Activated T-cell treated with anti-CD3 and anti-CD28 coated beads, Interleukin-2, amount 50 U/mL, for 24 hours (primary cell): Measurements from ENCODE around the gene SRRD.

ENCODE experiments used
- DNase-seq: peaks from one replicate; pipeline ENCODE4 v3.0.0-alpha.2; 2020
- H3K27ac Mint-ChIP-seq: 2 replicates; pipeline ENCODE4 v1.8.0; 2020; ENCODE audit warnings: mild to moderate bottlenecking, mixed read lengths
- H3K27me3 Mint-ChIP-seq: 2 replicates; pipeline ENCODE4 v1.8.0; 2020; ENCODE audit warnings: mixed read lengths
- H3K36me3 Mint-ChIP-seq: 2 replicates; pipeline ENCODE4 v1.8.0; 2020; ENCODE audit warnings: low read depth, mixed read lengths
- H3K4me1 Mint-ChIP-seq: 2 replicates; pipeline ENCODE4 v1.8.0; 2020; ENCODE audit warnings: low read depth, mixed read lengths
- H3K4me3 Mint-ChIP-seq: 2 replicates; pipeline ENCODE4 v1.8.0; 2020; ENCODE audit warnings: mild to moderate bottlenecking, moderate library complexity, mixed read lengths
- H3K9me3 Mint-ChIP-seq: 2 replicates; pipeline ENCODE4 v1.8.0; 2020; ENCODE audit warnings: mixed read lengths

SRRD gene

GRCh38 chr22:26447584-26448329 lies 35.9 kb upstream of the SRRD start:
- no peak for DNase-seq
- Mint-ChIP-seq H3K36me3 (peaks cover 52% of the 10 kb centered on the region), H3K9me3 (no peaks in the 10 kb centered on the region), H3K4me1 (no peaks in the 10 kb centered on the region), H3K27me3 (no peaks in the 10 kb centered on the region), H3K27ac (peak overlapping the region; percentile 3), H3K4me3 (no peak overlapping the region)

- Mint-ChIP-seq H3K9me3 (no peaks in the 10 kb centered on the region), H3K4me1 (no peaks in the 10 kb centered on the region), H3K27ac (no peak overlapping the region), H3K27me3 (no peaks in the 10 kb centered on the region), H3K36me3 (peaks cover 52% of the 10 kb centered on the region), H3K4me3 (no peak overlapping the region)
- no peak for DNase-seq
These were observed 35.3 kb upstream of the SRRD start for GRCh38 chr22:26448334-26448733.

GRCh38 chr22:26448941-26449340 lies 34.7 kb upstream of the SRRD start:
- no peak overlapping the region for H3K4me3 Mint-ChIP-seq
- no peaks in the 10 kb centered on the region for H3K27me3 Mint-ChIP-seq
- no peak for DNase-seq
- H3K4me1 Mint-ChIP-seq = no peaks in the 10 kb centered on the region
- H3K36me3 Mint-ChIP-seq = peaks cover 56% of the 10 kb centered on the region
- no peaks in the 10 kb centered on the region for H3K9me3 Mint-ChIP-seq
- no peak overlapping the region for H3K27ac Mint-ChIP-seq

GRCh38 chr22:26450453-26451185 lies 33.1 kb upstream of the SRRD start:
- peak; percentile 2 for DNase-seq
- Mint-ChIP-seq H3K36me3 (peaks cover 53% of the 10 kb centered on the region), H3K4me1 (no peaks in the 10 kb centered on the region), H3K4me3 (no peak overlapping the region), H3K9me3 (no peaks in the 10 kb centered on the region), H3K27ac (peak overlapping the region; percentile 57), H3K27me3 (no peaks in the 10 kb centered on the region)

GRCh38 chr22:26452236-26453016 lies 31.3 kb upstream of the SRRD start:
- Mint-ChIP-seq H3K27me3 (no peaks in the 10 kb centered on the region), H3K4me1 (no peaks in the 10 kb centered on the region), H3K36me3 (peaks cover 65% of the 10 kb centered on the region), H3K27ac (no peak overlapping the region), H3K9me3 (no peaks in the 10 kb centered on the region), H3K4me3 (no peak overlapping the region)
- peak; percentile 16 for DNase-seq

- peaks cover 72% of the 10 kb centered on the region for H3K36me3 Mint-ChIP-seq
- peak; percentile 9 for DNase-seq
- no peaks in the 10 kb centered on the region for H3K27me3 Mint-ChIP-seq
- H3K27ac Mint-ChIP-seq = no peak overlapping the region
- H3K4me3 Mint-ChIP-seq = no peak overlapping the region
- no peaks in the 10 kb centered on the region for H3K4me1 Mint-ChIP-seq
- H3K9me3 Mint-ChIP-seq = no peaks in the 10 kb centered on the region
These were observed 30.5 kb upstream of the SRRD start for GRCh38 chr22:26453216-26453615.

- Mint-ChIP-seq H3K9me3 (no peaks in the 10 kb centered on the region), H3K27ac (no peak overlapping the region), H3K27me3 (no peaks in the 10 kb centered on the region), H3K4me1 (no peaks in the 10 kb centered on the region), H3K36me3 (peaks cover 80% of the 10 kb centered on the region), H3K4me3 (no peak overlapping the region)
- DNase-seq = peak; percentile 9
These were observed 29.7 kb upstream of the SRRD start for GRCh38 chr22:26453812-26454500.

GRCh38 chr22:26457661-26458272 lies 25.9 kb upstream of the SRRD start:
- Mint-ChIP-seq H3K4me3 (no peak overlapping the region), H3K36me3 (peaks cover 85% of the 10 kb centered on the region), H3K4me1 (no peaks in the 10 kb centered on the region), H3K9me3 (no peaks in the 10 kb centered on the region), H3K27me3 (no peaks in the 10 kb centered on the region), H3K27ac (peak overlapping the region; percentile 45)
- peak; percentile 17 for DNase-seq

- no peaks in the 10 kb centered on the region for H3K27me3 Mint-ChIP-seq
- H3K27ac Mint-ChIP-seq = no peak overlapping the region
- no peaks in the 10 kb centered on the region for H3K4me1 Mint-ChIP-seq
- DNase-seq = peak; percentile 5
- no peaks in the 10 kb centered on the region for H3K9me3 Mint-ChIP-seq
- peaks cover 91% of the 10 kb centered on the region for H3K36me3 Mint-ChIP-seq
- H3K4me3 Mint-ChIP-seq = no peak overlapping the region
These were observed 23.5 kb upstream of the SRRD start for GRCh38 chr22:26460202-26460601.

GRCh38 chr22:26461188-26461810 lies 22.4 kb upstream of the SRRD start:
- no peaks in the 10 kb centered on the region for H3K27me3 Mint-ChIP-seq
- H3K4me1 Mint-ChIP-seq = no peaks in the 10 kb centered on the region
- DNase-seq = peak; percentile 61
- no peaks in the 10 kb centered on the region for H3K9me3 Mint-ChIP-seq
- H3K36me3 Mint-ChIP-seq = peaks cover 95% of the 10 kb centered on the region
- H3K27ac Mint-ChIP-seq = no peak overlapping the region
- no peak overlapping the region for H3K4me3 Mint-ChIP-seq

GRCh38 chr22:26462051-26462450 lies 21.6 kb upstream of the SRRD start:
- no peaks in the 10 kb centered on the region for H3K27me3 Mint-ChIP-seq
- no peak overlapping the region for H3K27ac Mint-ChIP-seq
- H3K9me3 Mint-ChIP-seq = no peaks in the 10 kb centered on the region
- H3K36me3 Mint-ChIP-seq = peaks cover 96% of the 10 kb centered on the region
- DNase-seq = peak; percentile 12
- H3K4me3 Mint-ChIP-seq = no peak overlapping the region
- H3K4me1 Mint-ChIP-seq = no peaks in the 10 kb centered on the region

GRCh38 chr22:26462641-26463040 lies 21.0 kb upstream of the SRRD start:
- no peak overlapping the region for H3K27ac Mint-ChIP-seq
- no peaks in the 10 kb centered on the region for H3K27me3 Mint-ChIP-seq
- no peaks in the 10 kb centered on the region for H3K9me3 Mint-ChIP-seq
- H3K4me1 Mint-ChIP-seq = no peaks in the 10 kb centered on the region
- no peak overlapping the region for H3K4me3 Mint-ChIP-seq
- H3K36me3 Mint-ChIP-seq = peaks cover 97% of the 10 kb centered on the region
- no peak for DNase-seq

GRCh38 chr22:26463101-26463661 lies 20.5 kb upstream of the SRRD start:
- peak overlapping the region; percentile 32 for H3K27ac Mint-ChIP-seq
- H3K9me3 Mint-ChIP-seq = no peaks in the 10 kb centered on the region
- peak; percentile 25 for DNase-seq
- H3K36me3 Mint-ChIP-seq = peaks cover 96% of the 10 kb centered on the region
- H3K27me3 Mint-ChIP-seq = no peaks in the 10 kb centered on the region
- no peak overlapping the region for H3K4me3 Mint-ChIP-seq
- H3K4me1 Mint-ChIP-seq = no peaks in the 10 kb centered on the region
